ENCODE measurements around the gene ARHGAP29. TPM values are rescaled to one million over a fixed set of nuclear protein-coding genes. Genes with fewer than 3 reads are reported as not detected.

Gene ARHGAP29
- total RNA-seq, 1 donor from 2014 or later, result 131 TPM

- no peak for TF ChIP-seq CTCF (conservative IDR thresholded peaks at IDR 0.05; ENCODE audit: low read depth, low read length)
Measured at GRCh38 chr1:94282143-94282711, 44.8 kb upstream of the ARHGAP29 start.

DNA sequence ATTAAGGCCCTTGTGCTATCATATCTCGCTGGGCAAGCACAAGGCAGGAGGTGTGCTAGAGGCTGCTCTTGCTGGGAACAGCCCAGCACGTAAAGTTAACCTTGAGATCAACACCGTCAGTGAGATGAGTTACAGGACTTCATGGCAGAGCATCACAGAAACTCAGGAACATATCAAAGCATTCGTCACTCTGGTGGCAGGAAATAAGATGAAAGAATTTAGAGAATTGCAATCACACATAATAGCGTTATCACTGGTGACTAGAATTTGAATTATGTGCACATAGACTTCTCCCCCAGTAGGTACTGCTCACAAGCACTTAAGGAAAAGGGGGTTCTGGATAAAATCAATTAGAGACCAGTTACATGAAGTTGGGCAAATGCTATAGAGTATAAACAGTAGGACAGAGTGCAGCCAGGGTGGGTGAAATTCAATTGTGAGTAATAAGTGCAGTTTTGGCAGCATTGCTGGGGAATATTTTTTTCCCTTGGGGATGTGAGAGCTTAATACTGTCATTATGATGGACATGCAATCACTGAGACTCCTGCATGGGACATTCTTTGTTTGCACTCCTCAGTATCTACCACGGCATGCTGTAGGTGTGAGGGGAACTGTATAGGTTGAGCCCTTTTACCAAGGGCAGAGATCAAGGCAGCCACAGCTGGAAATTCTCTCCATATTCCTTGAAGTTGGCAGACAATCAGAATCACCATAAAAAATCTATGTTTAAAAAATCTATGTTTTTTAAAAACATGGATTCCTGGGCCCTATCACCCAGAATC is 44.2 kb upstream of the ARHGAP29 start:
- DNase-seq (ENCODE audit: low read depth), result no peak
- TF ChIP-seq CTCF (conservative IDR thresholded peaks at IDR 0.05; ENCODE audit: low read depth, low read length), result no peak
- H3K4me3 ChIP-seq (ENCODE audit: low read depth, low read length), result no peak overlapping the region

More at GRCh38 chr1:94282143-94282711, 44.8 kb upstream of the ARHGAP29 start:
- no peak overlapping the region for H3K4me3 ChIP-seq (ENCODE audit: low read depth, low read length)
- DNase-seq (ENCODE audit: low read depth), result no peak

DNA sequence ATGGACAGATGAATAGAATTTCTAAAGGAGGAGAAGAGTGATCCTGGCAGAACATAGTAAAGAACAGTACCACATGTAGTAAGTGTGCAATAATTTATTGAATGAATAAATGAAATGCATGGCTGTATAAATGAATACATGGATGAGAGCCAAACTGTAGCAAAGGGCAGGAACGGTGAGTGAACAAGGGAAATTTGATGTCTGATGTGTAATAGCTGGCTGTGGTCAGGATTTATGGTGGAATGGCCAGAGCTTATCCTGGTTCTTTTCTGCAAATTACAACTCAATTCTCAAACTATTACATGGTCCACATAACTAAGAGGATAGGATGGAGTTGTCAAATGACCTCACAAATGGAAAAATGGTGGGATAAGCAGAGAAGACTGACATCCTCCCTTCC is 43.2 kb upstream of the ARHGAP29 start:
- no peak overlapping the region for H3K4me3 ChIP-seq (ENCODE audit: low read depth, low read length)
- TF ChIP-seq CTCF (conservative IDR thresholded peaks at IDR 0.05; ENCODE audit: low read depth, low read length), result no peak
- no peak for DNase-seq (ENCODE audit: low read depth)

GRCh38 chr1:94279462-94279861 is 42.1 kb upstream of the ARHGAP29 start:
- no peak overlapping the region for H3K4me3 ChIP-seq (ENCODE audit: low read depth, low read length)
- DNase-seq (ENCODE audit: low read depth), result no peak
- no peak for TF ChIP-seq CTCF (conservative IDR thresholded peaks at IDR 0.05; ENCODE audit: low read depth, low read length)

DNA sequence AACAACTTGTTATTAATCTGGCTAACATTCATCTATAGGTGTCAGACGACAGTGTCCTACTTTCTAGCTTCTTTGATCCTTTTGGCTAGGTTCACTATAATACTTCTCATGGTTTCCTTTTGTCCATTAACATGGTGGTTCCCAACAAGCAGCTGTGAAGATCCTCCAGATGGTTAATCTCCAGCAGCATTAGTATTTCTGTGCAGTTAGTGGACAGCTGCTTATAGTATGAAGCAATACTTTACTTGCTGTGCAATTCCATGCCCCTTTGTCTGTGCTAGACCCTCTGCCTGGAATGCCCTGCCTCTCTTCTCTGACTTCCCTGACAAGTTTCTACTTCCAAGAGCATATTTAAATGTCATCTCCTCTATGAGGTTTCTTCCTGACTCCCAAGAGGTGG is 41.7 kb upstream of the ARHGAP29 start:
- no peak for DNase-seq (ENCODE audit: low read depth)
- no peak overlapping the region for H3K4me3 ChIP-seq (ENCODE audit: low read depth, low read length)
- no peak for TF ChIP-seq CTCF (conservative IDR thresholded peaks at IDR 0.05; ENCODE audit: low read depth, low read length)

- DNase-seq (ENCODE audit: low read depth), result no peak
- no peak for TF ChIP-seq CTCF (conservative IDR thresholded peaks at IDR 0.05; ENCODE audit: low read depth, low read length)
- H3K4me3 ChIP-seq (ENCODE audit: low read depth, low read length), result no peak overlapping the region
Measured at GRCh38 chr1:94276988-94277434, 39.6 kb upstream of the ARHGAP29 start.
